ENCODE data around the gene SKIC8.
A peak's percentile ranks its signal among the peaks of the same experiment; 100 is the strongest.
"Not testable (repeated sequence)": the region's sequence is repeated elsewhere in the genome, so short reads cannot be mapped to it uniquely, and the experiment has no call there.

SKIC8 gene

DNA sequence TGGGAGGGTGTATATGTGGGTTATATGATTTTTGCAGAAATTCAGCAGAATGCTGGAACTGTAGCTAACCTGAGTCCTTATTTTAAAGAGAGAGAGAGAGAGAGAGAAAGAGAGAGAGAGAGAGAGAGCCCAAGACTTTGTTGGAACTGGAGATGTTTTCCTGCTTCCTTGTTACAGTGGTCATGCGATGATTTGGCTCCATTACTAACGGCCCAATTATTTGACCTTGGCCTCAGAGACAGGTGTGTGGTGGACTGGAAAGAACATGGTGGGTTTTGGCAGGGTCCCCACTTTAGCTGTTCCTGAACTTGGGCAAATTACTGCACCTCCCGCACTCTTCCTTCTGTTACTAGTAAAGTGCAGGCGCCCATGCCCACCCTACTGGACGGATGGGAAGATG, 50.3 kb downstream of the SKIC8 start:
- no peak for DNase-seq

DNA sequence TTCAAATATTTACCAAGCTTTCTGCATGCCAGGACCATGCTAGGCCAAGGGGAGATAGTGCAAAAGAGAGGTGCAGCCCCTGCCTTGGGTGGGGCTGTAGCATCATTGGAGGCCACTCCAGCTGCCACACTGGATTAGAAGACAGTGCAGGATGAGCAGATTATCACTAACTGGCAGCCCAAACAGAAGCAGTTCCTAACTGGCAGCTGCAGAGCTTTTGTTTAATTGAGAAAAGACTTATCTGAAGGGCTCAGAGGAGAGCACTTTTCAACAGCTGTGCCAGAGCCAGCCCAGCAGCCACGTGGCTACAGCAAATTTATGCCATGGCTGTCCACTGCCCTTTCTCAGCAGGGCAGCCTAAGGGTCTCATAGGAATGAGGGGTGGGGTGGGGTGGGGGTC, 51.5 kb downstream of the SKIC8 start:
- DNase-seq = no peak

- DNase-seq = not testable (repeated sequence)
Observed at GRCh38 chr15:78245976-78246620, 53.3 kb downstream of the SKIC8 start.

DNA sequence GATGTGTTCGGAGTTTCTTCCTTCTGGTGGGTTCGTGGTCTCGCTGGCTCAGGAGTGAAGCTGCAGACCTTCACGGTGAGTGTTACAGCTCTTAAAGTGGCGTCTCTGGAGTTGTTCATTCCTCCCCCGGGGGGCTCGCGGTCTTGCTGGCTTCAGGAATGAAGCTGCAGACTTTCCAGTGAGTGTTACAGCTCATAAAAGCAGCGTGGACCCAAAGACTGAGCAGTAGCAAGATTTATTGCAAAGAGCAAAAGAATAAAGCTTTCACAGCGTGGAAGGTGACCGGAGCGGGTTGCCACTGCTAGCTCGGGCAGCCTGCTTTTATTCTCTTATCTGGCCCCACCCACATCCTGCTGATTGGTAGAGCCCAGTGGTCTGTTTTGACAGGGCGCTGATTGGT, 54.0 kb downstream of the SKIC8 start:
- not testable (repeated sequence) for DNase-seq

DNA sequence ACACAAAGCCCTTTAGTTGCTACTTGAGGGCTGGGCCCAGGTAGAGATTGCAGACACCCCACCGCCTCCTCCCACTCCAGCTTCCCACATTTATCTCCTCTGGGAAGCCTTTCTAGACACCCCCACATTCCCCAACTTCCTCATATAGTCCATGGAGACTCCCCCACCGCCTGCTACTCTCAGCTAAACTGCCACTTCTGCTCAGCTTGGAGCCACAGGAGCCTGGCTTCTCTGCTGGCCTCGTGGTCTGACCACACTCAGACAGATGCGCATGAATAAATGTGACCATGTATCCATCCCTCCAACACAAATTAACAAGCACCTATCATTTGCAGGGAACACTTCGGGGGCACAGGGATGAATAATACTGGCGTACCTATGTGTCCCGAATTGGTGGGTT, 54.5 kb downstream of the SKIC8 start:
- no peak for DNase-seq

DNA sequence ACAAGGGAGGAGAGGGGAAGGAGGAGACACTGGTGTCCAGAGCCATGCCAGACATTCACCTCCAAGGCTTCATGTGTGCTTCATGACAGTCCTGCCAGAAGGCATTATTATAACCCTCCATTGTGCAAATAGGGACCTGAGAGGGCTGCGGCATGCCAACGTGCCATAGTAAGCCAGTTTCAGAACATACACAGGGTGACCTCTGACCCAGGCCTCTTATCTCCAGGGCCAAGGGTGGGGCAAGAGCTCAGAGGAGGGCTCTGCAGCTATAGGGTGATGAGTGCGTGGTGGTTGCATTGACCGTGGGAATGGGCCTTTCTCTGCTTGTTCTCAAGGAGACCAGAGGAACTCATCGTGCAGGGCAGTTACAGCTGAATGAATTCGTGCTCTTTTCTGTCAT, 55.3 kb downstream of the SKIC8 start:
- no peak for DNase-seq

DNA sequence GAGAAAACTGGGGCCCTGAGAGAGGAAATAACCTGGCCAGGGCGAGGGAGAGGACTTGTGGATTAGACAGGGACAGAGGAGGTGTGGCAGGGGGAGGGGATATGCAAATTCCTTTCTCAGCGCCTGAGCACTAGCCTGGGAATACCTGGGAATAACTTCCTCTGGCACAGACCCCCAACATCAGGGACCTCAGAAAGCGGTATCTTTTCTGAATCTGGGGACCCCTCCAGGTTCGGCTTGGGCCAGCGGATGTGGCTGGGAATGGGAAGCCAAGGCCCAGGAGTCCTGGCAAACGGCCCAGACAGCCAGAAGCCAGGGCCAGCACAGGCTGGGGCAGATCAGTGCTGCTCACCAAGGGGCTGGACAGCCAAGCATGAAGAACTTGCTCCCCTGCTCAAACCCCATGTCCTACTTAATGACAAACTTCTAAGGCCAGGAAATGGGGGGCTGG, 55.9 kb downstream of the SKIC8 start:
- no peak for DNase-seq

GRCh38 chr15:78243058-78243457, 56.4 kb downstream of the SKIC8 start:
- DNase-seq = no peak

DNA sequence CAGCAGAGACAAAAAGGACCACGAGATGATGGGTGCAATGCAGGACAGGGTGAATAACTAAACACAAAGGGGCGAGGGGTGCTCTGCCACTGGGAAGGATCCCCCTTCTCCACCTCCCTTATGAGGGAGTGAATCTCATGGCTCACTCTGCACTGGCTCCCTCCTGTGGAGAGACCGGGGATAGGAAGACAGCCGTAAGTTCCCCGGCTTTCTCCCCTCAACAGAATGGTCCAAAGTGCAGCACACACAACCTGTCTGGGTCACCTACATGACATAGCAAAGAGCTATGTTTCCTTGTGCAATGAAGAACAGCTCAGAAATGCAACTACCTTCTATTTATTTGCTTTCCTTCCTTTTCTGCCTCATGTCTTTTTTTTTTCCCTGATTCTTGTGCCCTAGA, 57.3 kb downstream of the SKIC8 start:
- no peak for DNase-seq

- DNase-seq = peak; percentile 8
Observed at GRCh38 chr15:78241017-78241416, 58.4 kb downstream of the SKIC8 start.

GRCh38 chr15:78239811-78240210, 59.6 kb downstream of the SKIC8 start:
- no peak for DNase-seq

- no peak for DNase-seq
Observed at GRCh38 chr15:78237146-78237545, 62.3 kb downstream of the SKIC8 start.

GRCh38 chr15:78236491-78236890, 62.9 kb downstream of the SKIC8 start:
- no peak for DNase-seq

GRCh38 chr15:78234515-78235040, 64.8 kb downstream of the SKIC8 start, which contains the start of gene ACSBG1:
TSS of gene ACSBG1 (minus strand) at chr15:78234565. CDS start at chr15:78234501, 64 bp downstream.
- no peak for DNase-seq

DNA sequence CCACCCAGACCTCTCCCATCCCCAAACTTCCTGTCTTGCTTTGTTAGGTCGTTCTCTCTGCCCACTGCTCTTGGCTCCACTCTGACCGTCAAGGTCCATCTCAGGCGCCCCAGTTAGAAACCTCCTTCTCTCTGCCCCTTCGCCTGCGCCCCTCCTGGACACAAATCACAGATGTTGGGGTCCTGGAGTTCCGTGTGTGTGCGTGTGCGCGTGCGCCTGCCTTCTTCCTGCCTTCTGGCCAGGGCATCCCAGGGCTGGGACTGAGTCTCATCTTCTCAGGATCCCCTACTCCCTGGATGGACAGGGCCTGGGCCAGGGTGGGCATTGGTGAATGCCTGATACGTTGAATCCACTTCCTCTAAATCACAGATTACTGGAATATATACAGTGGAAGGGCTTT, 65.9 kb downstream of the SKIC8 start:
- no peak for DNase-seq

Measured in NCI-H2029 treated with DMSO at 0.1 percent for 48 hours (cell line).